Measurements from ENCODE around the gene DAD1.

DAD1 gene

GRCh38 chr14:22564463-22564862, 24.6 kb downstream of the DAD1 start:
- no peak for DNase-seq (ENCODE audit: low read depth)
- no peak overlapping the region for H3K4me3 ChIP-seq (ENCODE audit: control insufficient read depth, low read depth, low read length)
- no peak for TF ChIP-seq CTCF (IDR thresholded peaks at IDR 0.05; ENCODE audit: control insufficient read depth, insufficient read depth, low read depth, low read length, missing control alignments)

- TF ChIP-seq CTCF (IDR thresholded peaks at IDR 0.05; ENCODE audit: control insufficient read depth, insufficient read depth, low read depth, low read length, missing control alignments): no peak
- H3K4me3 ChIP-seq (ENCODE audit: control insufficient read depth, low read depth, low read length): no peak overlapping the region
- no peak for DNase-seq (ENCODE audit: low read depth)
Observed at GRCh38 chr14:22563987-22564386, 25.0 kb downstream of the DAD1 start.

GRCh38 chr14:22561661-22562579, 27.1 kb downstream of the DAD1 start:
- no peak for DNase-seq (ENCODE audit: low read depth)
- no peak overlapping the region for H3K4me3 ChIP-seq (ENCODE audit: control insufficient read depth, low read depth, low read length)
- TF ChIP-seq CTCF (IDR thresholded peaks at IDR 0.05; ENCODE audit: control insufficient read depth, insufficient read depth, low read depth, low read length, missing control alignments): no peak

- no peak for TF ChIP-seq CTCF (IDR thresholded peaks at IDR 0.05; ENCODE audit: control insufficient read depth, insufficient read depth, low read depth, low read length, missing control alignments)
- no peak for DNase-seq (ENCODE audit: low read depth)
- no peak overlapping the region for H3K4me3 ChIP-seq (ENCODE audit: control insufficient read depth, low read depth, low read length)
Observed at GRCh38 chr14:22561366-22561660, 27.7 kb downstream of the DAD1 start.

- TF ChIP-seq CTCF (IDR thresholded peaks at IDR 0.05; ENCODE audit: control insufficient read depth, insufficient read depth, low read depth, low read length, missing control alignments): no peak
- H3K4me3 ChIP-seq (ENCODE audit: control insufficient read depth, low read depth, low read length): no peak overlapping the region
- no peak for DNase-seq (ENCODE audit: low read depth)
Observed at GRCh38 chr14:22560662-22561365, 28.2 kb downstream of the DAD1 start.

GRCh38 chr14:22559041-22559440, 30.0 kb downstream of the DAD1 start:
- no peak for DNase-seq (ENCODE audit: low read depth)
- no peak overlapping the region for H3K4me3 ChIP-seq (ENCODE audit: control insufficient read depth, low read depth, low read length)
- TF ChIP-seq CTCF (IDR thresholded peaks at IDR 0.05; ENCODE audit: control insufficient read depth, insufficient read depth, low read depth, low read length, missing control alignments): no peak

Measured in AG09309 (cell line).